GM12874 (cell line): Measurements from ENCODE around the gene NEU1.

ENCODE experiments used
- CTCF ChIP-seq: IDR thresholded peaks from 2 replicates; pipeline ENCODE4 v1.5.1; 2011; ENCODE audit warnings: low read depth, mild to moderate bottlenecking, control low read depth, low read length, moderate library complexity; ENCODE audit not compliant: insufficient read depth

NEU1 gene

GRCh38 chr6:31887173-31888007 is 24.8 kb upstream of the NEU1 start:
- TF ChIP-seq CTCF = no peak

DNA sequence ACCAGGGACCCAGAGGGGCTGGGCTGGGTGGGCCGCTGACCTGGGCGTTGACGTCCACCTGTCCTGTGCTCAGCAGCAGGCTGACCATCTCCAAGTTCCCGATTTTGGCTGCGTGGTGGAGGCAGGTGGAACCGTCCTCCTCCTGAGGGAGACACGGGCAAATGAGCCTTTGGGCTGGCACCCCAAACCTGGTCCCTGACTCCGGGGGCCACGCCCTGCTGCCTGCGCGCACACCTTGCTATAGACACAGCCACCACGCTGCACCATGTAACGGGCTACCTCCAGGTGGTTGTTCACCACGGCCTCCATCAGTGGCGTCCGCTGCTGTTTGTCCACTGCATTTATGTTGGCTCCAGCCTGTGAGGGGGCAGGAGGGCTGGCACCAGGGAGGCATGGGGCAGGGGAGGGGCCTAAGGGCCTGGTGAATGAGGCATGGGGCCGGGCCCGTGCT is 23.9 kb upstream of the NEU1 start:
- no peak for TF ChIP-seq CTCF

DNA sequence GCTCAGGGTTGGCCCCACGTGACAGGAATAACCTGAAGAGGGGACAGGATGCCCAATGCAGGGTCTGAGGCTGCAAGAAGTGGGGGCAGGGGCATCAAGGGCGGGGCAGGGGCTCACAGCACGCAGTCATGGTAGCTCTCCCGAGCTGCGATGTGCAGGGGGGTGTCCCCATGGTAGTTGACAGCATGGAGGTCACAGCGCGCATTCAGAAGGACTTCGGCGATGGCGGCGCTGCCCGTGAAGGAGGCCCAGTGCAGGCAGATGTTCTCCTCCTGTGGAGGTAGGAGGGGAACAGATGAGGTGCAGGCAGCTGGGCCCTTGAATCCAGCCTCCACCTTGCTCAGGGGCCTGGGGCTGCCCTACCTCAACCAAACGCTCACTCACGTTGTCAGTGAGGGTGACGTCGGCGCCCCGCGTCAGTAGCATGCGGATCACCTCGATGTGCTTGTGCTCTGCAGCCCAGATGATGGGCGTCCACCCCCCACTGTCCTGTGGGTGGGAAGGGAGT is 22.0 kb upstream of the NEU1 start:
- TF ChIP-seq CTCF = no peak

DNA sequence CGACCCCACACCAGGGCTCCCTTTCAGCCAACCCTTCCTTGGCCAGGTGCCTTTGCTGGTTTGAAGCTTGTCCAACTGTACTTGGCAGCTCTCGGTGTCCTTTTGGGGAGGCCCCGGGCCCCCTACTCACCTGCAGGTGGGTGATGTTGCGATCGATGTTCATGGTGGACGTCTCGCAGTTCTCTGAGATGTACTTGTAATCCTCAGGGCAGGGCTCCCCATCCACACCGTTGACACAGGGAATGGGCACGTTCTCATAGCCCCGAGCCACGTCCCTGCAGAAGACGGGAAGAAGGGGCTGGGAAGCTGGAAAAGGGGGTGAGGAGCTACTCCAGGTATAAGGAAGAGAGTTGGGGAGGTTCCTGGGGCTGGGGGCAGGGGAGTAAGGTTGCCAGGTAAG is 21.1 kb upstream of the NEU1 start:
- no peak for TF ChIP-seq CTCF

DNA sequence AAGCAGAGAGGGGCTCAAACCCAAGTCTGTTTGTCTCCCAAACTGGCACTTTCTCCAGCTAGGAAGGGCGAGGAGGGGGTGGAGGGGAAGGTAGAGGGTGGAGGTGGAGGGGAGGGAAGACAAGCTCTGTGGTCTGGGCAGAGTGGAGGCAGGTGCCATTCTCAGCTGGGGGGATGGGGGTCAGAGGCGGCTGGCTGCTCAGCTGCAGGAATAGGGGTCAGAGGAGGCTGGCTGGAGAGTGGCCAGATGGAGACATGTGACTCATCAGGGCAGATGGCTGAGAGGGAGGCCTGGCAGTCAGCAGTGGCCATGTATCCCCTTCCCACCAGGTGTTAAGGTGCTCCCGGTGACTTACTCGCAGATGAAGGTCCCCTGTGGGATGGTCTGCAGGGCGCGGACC is 19.7 kb upstream of the NEU1 start:
- TF ChIP-seq CTCF = no peak

DNA sequence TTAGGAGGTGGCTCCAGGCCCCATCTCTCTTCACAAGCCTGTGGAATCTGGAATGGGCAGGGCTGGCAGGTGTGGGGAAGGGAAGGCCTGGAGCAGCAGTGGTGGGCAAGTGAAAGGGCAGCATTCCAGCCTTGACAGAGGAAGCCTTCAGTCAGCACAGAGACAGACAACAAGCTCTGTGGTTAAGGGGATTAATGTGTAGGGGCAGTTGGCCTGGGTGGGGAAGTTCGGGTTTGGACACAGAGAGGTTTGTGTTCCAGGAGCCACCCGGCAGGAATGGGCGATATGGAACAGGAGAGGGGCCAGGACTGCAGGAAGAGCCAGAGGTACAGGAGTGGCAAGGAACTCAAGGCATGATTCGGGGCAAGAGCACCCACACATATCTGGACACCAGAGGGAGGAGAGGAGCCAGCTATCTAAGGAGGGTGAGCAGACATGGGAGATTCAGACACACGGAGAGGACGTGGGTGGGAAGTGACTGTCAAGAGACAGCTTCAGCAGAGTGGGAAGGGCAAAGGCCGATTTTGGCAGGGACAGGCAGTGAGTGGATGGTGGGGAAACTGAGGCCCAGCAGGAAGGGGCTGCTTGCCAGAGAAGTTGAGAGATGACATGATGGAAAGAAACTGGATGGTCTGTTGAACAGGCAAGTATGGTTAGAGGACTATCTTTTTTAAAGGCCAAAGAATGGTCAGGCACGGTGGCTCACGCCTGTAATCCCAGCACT is 18.7 kb upstream of the NEU1 start:
- no peak for TF ChIP-seq CTCF

DNA sequence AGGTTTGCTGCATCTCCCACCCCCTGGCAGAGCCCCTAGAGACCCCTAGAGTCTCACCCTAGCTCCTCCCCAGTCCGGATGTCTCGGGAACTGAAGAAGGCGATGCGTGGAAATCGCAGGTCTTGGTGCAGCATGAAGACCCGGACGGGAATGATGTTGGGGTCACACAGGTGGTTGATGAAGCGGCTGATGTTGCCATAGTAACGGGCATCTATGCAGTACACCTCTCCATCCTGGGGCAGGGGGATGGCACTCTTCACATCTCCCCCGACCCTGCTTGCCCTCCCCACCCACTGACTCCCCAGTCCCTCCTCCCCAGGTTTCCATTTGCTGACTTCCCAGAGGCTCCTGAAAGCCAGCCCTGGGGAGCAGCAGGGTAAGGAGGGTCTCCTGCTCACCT is 18.0 kb upstream of the NEU1 start:
- TF ChIP-seq CTCF = no peak
